SU-DHL-6 (cell line): ENCODE results near the gene TOMM22.

ENCODE experiments used
- H2AFZ ChIP-seq: fragments of 200-600 bp; sonication (generic); 2 replicates; pipeline ENCODE4 v1.6.1; 2014; ENCODE audit warnings: low read depth, mild to moderate bottlenecking, moderate library complexity, mixed read lengths, antibody characterized with exemption, low read length; ENCODE audit not compliant: severe bottlenecking
- H3F3A ChIP-seq: fragments of 200-600 bp; shearing (Covaris generic); 2 replicates; pipeline ENCODE4 v1.6.0; 2016; ENCODE audit warnings: antibody characterized with exemption, mild to moderate bottlenecking; ENCODE audit not compliant: insufficient read depth
- H3K27ac ChIP-seq: fragments of 200-600 bp; sonication (generic); 2 replicates; pipeline ENCODE4 v1.5.1; 2016; ENCODE audit warnings: low read depth, mild to moderate bottlenecking, low read length, moderate library complexity, mixed read lengths
- H3K27me3 ChIP-seq: fragments of 200-600 bp; sonication (generic), shearing (Covaris generic); 2 replicates; pipeline ENCODE4 v1.6.0; 2014; ENCODE audit warnings: mild to moderate bottlenecking, low read length
- H3K36me3 ChIP-seq: fragments of 200-600 bp; sonication (generic); 2 replicates; pipeline ENCODE4 v1.6.1; 2014; ENCODE audit warnings: mild to moderate bottlenecking, low read length, mixed read lengths
- H3K4me2 ChIP-seq: fragments of 300-600, 200-600 bp; shearing (Covaris generic), sonication (generic); 2 replicates; pipeline ENCODE4 v1.6.0; 2014; ENCODE audit warnings: low read length, low read depth, mild to moderate bottlenecking; ENCODE audit not compliant: poor library complexity, severe bottlenecking
- H3K4me3 ChIP-seq: fragments of 200-600 bp; sonication (generic); 2 replicates; pipeline ENCODE4 v1.5.1; 2014; ENCODE audit warnings: antibody characterized with exemption, low read length, mild to moderate bottlenecking, mixed read lengths; ENCODE audit not compliant: insufficient read depth, poor library complexity, severe bottlenecking
- H3K79me2 ChIP-seq: fragments of 200-600 bp; sonication (generic); 2 replicates; pipeline ENCODE4 v1.6.1; 2014; ENCODE audit warnings: mild to moderate bottlenecking, low read length, moderate library complexity; ENCODE audit not compliant: insufficient read depth
- H3K9ac ChIP-seq: fragments of 200-600 bp; sonication (generic); 2 replicates; pipeline ENCODE4 v1.7.0; 2014; ENCODE audit warnings: mild to moderate bottlenecking, low read length
- H3K9me2 ChIP-seq: fragments of 200-600 bp; sonication (generic); replicated peaks from 2 replicates; pipeline ENCODE4 v1.6.1; 2014; ENCODE audit warnings: low read length; ENCODE audit not compliant: insufficient read depth
- H3K9me3 ChIP-seq: fragments of 200-600 bp; sonication (generic); 2 replicates; pipeline ENCODE4 v1.6.1; 2014; ENCODE audit warnings: low read length, mixed read lengths; ENCODE audit not compliant: insufficient read depth
- H4K20me1 ChIP-seq: fragments of 200-600 bp; sonication (generic); 2 replicates; pipeline ENCODE4 v1.6.1; 2014; ENCODE audit warnings: low read depth, mild to moderate bottlenecking, antibody characterized with exemption, low read length, moderate library complexity, mixed read lengths
- CTCF ChIP-seq: fragments of 200-600 bp; sonication (generic); IDR thresholded peaks from one replicate; pipeline ENCODE4 v1.5.1; 2017; ENCODE audit warnings: antibody characterized with exemption, mild to moderate bottlenecking, low read length, moderate library complexity; ENCODE audit not compliant: insufficient read depth, poor library complexity, severe bottlenecking
- EZH2phosphoT487 ChIP-seq: fragments of 200-600 bp; sonication (generic), shearing (Covaris generic); conservative IDR thresholded peaks from 2 replicates; pipeline ENCODE4 v1.6.1; 2018; ENCODE audit warnings: mild to moderate bottlenecking, antibody characterized with exemption, low read length, moderate library complexity, mixed read lengths

The TOMM22 gene

GRCh38 chr22:38720350-38720749, 38.6 kb downstream of the TOMM22 start:
- TF ChIP-seq CTCF = no peak
- no peak for TF ChIP-seq EZH2phosphoT487
- no peaks in the 10 kb centered on the region for H3K27me3 ChIP-seq
- H3K9ac ChIP-seq = no peak overlapping the region
- H3K36me3 ChIP-seq = no peaks in the 10 kb centered on the region
- H3K4me3 ChIP-seq = no peak overlapping the region
- H2AFZ ChIP-seq = no peak overlapping the region
- no peaks in the 10 kb centered on the region for H3K9me2 ChIP-seq
- no peak overlapping the region for H3K27ac ChIP-seq
- no peaks in the 10 kb centered on the region for H4K20me1 ChIP-seq
- H3F3A ChIP-seq = no peaks in the 10 kb centered on the region
- peaks cover 11% of the 10 kb centered on the region; the same call in 1 of the 2 replicates for H3K79me2 ChIP-seq
- no peaks in the 10 kb centered on the region for H3K9me3 ChIP-seq
- H3K4me2 ChIP-seq = no peak overlapping the region

- Histone ChIP-seq H3K9me3 (no peaks in the 10 kb centered on the region), H3K27me3 (no peaks in the 10 kb centered on the region), H2AFZ (no peak overlapping the region), H3K9me2 (no peaks in the 10 kb centered on the region), H3F3A (no peaks in the 10 kb centered on the region), H3K4me2 (no peak overlapping the region), H3K9ac (no peak overlapping the region), H3K36me3 (no peaks in the 10 kb centered on the region), H3K4me3 (no peak overlapping the region), H3K79me2 (no peaks in the 10 kb centered on the region), H4K20me1 (no peaks in the 10 kb centered on the region), H3K27ac (no peak overlapping the region)
- TF ChIP-seq EZH2phosphoT487 (no peak), CTCF (no peak)
These were observed 39.8 kb downstream of the TOMM22 start for GRCh38 chr22:38721551-38721950.

- Histone ChIP-seq H3K79me2 (no peaks in the 10 kb centered on the region), H3K27me3 (no peaks in the 10 kb centered on the region), H3K27ac (no peak overlapping the region), H3K9me2 (no peaks in the 10 kb centered on the region), H3F3A (no peaks in the 10 kb centered on the region), H3K9ac (no peak overlapping the region), H2AFZ (no peak overlapping the region), H3K4me2 (no peak overlapping the region), H4K20me1 (no peaks in the 10 kb centered on the region), H3K9me3 (no peaks in the 10 kb centered on the region), H3K4me3 (no peak overlapping the region), H3K36me3 (no peaks in the 10 kb centered on the region)
- TF ChIP-seq EZH2phosphoT487 (no peak), CTCF (no peak)
These were observed 42.4 kb downstream of the TOMM22 start for GRCh38 chr22:38724176-38724575.
